ENCODE results near the gene MSANTD1.

DNA sequence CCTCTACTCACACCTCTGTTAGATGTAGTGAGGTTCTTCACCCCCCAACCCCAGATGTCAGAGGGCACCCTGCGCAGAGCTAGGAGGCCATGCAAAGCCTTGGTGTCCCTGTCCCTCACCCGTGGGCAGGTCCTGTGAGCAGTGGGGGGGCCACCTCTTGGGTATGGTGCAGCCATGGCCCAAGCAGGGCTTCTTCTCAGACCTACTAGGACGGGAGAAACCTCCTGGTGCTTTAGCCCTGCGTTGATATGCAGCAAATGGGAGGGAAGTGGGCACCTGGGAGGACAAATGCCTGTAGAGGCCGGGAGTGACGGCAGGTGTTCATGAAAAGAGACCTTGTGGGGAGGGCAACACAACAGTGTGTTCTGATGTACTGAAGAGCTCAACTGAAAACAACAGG lies 38.5 kb upstream of the MSANTD1 start:
- TF ChIP-seq, protein P1, sequence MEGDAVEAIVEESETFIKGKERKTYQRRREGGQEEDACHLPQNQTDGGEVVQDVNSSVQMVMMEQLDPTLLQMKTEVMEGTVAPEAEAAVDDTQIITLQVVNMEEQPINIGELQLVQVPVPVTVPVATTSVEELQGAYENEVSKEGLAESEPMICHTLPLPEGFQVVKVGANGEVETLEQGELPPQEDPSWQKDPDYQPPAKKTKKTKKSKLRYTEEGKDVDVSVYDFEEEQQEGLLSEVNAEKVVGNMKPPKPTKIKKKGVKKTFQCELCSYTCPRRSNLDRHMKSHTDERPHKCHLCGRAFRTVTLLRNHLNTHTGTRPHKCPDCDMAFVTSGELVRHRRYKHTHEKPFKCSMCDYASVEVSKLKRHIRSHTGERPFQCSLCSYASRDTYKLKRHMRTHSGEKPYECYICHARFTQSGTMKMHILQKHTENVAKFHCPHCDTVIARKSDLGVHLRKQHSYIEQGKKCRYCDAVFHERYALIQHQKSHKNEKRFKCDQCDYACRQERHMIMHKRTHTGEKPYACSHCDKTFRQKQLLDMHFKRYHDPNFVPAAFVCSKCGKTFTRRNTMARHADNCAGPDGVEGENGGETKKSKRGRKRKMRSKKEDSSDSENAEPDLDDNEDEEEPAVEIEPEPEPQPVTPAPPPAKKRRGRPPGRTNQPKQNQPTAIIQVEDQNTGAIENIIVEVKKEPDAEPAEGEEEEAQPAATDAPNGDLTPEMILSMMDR (IDR thresholded peaks at IDR 0.05) = no peak
- no peak for TF ChIP-seq POLR2A (IDR thresholded peaks at IDR 0.05)
